GM18870 (cell line): ENCODE results near the gene CEP131.
A peak's percentile ranks its signal among the peaks of the same experiment; 100 is the strongest.
"Not testable (repeated sequence)": the region's sequence is repeated elsewhere in the genome, so short reads cannot be mapped to it uniquely, and the experiment has no call there.

Experiments used
- ATAC-seq: cut with Tn5 transposase; IDR thresholded peaks from one replicate; pipeline ENCODE4 v1.9.1; 2021; ENCODE audit warnings: moderate library complexity; ENCODE audit not compliant: unreplicated experiment

Gene CEP131

GRCh38 chr17:81228834-81229665 lies 6.3 kb upstream of the CEP131 start:
- no peak for ATAC-seq

GRCh38 chr17:81228420-81228819 lies 5.7 kb upstream of the CEP131 start:
- ATAC-seq, result no peak

DNA sequence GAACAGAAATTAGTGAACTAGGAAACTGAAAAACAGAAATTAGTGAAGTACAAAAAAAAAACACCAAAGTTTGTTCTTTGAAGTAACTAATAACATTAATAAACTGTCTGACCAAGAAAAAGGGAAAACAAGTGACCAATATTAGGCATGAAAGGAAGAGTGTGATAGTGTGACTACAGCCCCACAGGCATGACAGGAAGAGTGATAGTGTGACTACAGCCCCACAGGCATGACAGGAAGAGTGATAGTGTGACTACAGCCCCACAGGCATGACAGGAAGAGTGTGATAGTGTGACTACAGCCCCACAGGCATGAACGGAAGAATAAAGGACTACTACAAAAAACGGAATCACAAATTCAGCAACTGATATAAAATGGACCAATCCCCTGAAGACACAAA lies 4.9 kb upstream of the CEP131 start:
- not testable (repeated sequence) for ATAC-seq

DNA sequence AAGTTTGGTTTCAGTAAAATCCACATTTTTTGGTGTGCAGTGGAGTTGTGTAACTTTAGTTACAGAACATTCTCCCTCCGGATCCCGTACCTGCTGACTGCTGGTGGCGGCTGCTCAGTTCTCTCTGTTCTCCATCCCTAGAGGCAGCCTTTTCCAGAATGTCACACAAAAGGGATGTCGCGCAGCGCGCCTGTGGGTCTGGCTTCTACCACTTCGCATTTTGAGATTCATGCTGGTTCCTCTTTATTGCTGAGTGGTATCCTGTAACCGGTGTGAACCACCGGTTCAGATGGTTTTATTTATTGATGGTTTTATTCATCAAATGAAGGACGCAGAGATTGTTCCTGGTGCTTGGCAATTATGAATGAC lies 981 bp upstream of the CEP131 start:
- ATAC-seq, result no peak

DNA sequence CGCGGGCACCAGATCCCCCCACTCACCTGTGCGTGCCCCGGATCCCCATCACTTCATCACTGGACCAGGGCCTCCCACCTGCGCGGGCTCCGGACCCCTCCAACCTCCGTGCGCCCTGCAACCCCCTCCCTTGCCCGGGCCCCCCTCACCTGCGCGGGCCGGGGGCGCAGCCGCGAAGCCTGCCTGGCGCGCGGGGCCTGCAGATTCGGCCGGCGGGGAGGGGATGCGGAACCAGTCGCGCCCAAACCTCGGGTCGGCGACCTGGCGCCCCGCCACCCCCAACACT lies 202 bp downstream of the CEP131 start:
- peak; percentile 7 for ATAC-seq

GRCh38 chr17:81221842-81222619 lies 734 bp downstream of the CEP131 start:
- ATAC-seq, result no peak

DNA sequence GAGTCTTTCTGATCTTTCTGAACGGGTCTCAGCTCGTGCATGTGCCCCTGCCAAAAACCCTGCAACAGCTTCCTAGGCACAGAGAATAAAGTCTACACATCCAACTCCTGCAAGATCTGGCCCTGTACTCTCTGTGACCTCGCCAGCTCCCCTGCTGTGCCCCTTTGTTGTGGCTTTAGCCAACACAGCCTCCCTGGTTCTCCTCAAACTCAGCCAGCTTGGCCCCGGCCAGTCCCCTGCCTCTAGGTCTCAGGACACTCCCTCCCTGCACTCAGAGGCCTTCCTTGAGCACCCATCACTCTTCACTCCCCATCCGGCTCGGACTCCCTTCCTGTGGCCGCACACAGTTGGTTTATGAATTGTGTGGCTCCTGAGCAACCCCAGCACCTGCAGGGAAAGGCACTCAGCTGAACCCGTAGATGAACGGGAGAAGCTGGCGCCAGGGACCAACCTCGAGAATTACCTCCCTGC lies 1.4 kb downstream of the CEP131 start:
- ATAC-seq, result no peak

GRCh38 chr17:81219476-81220180 lies 3.1 kb downstream of the CEP131 start:
- ATAC-seq, result no peak

DNA sequence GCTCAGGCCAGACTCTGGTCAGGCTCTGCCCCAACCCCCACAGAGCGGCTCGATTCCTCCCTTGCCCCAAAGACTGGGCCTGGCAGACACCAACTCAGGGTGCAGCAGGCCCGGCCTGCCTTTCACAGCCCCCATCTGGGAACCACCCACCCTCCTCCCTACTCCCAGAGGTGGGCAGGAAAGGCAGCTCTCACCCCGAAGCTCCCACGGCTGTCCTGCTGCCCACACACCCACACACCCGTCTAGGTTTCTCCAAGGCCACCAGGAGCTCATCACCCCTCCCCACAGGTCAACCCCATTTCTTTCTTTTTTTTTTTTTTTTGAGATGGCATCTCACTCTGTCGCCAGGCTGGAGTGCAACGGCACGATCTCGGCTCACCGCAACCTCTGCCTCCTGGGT lies 3.8 kb downstream of the CEP131 start:
- no peak for ATAC-seq

- ATAC-seq, result no peak
These were observed 4.3 kb downstream of the CEP131 start for GRCh38 chr17:81218459-81218858.

- no peak for ATAC-seq
These were observed 5.3 kb downstream of the CEP131 start for GRCh38 chr17:81217491-81217890.

GRCh38 chr17:81213978-81214377 lies 8.8 kb downstream of the CEP131 start:
- ATAC-seq, result no peak

GRCh38 chr17:81212365-81212764 lies 10.4 kb downstream of the CEP131 start:
- no peak for ATAC-seq

DNA sequence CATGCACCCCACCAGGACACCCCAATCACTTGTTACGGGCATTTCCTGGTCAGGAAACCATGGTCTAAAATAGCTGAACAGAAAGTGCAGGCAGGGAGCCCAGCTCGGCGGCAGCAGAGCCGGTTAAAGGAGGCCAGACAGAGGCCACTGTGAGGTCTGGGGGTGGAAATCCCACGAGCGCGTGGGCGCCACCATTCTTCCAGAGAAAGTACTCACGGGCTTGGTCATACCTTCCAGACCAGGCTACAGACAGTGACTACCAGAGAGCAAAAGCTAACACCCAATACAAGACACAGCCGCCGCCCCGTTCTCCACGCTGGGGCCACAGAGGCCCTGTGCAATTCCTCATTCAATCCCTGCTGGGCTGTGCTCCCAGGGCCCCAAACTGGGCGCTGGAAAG lies 11.9 kb downstream of the CEP131 start:
- ATAC-seq, result no peak

DNA sequence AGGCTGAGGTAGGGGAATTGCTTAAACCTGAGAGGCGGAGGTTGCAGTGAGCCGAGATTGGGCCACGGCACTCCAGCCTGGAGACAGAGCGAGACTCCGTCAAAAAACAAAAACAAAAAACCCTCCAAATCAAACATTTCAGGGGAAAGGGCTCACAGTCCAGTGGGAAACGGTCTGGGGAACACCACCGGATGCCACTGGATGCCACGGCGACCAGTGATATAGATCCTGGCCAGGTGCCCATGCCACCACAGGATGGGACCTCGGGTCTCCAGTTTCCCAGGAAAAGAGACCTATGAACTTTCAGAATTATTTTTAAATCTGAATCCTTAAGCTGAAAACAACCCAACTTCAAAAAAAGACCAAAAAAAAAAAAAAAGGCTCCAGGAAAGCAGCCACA lies 12.3 kb downstream of the CEP131 start:
- no peak for ATAC-seq

- ATAC-seq, result no peak
These were observed 13.6 kb downstream of the CEP131 start for GRCh38 chr17:81209141-81209540.

GRCh38 chr17:81208651-81209050 lies 14.1 kb downstream of the CEP131 start:
- ATAC-seq, result no peak

- ATAC-seq, result no peak
These were observed 14.9 kb downstream of the CEP131 start for GRCh38 chr17:81207610-81208581.

GRCh38 chr17:81206657-81207056 lies 16.1 kb downstream of the CEP131 start:
- ATAC-seq, result no peak

DNA sequence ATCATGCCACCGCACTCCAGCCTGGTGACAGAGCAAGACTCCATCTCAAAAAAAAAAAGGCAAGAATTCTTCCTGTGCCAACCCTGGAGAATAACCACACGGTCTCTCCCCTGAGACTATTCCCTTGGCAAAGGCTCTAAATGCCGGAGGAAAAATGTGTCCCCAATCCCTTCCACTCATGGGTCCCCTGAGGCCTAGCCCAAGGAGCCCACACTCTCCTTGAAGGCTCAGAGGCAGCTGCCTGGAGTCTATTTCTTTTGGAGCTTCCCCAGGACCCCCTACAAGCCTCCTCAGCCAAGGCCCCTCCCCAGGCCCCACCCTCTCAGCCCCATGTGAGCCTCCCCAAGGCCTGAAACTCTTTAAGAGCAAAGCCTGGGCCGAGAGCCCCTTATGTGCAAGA lies 16.6 kb downstream of the CEP131 start:
- ATAC-seq, result no peak

- no peak for ATAC-seq
These were observed 18.2 kb downstream of the CEP131 start for GRCh38 chr17:81204578-81204977.
